H1 (cell line): Measurements from ENCODE around the gene CELF4. TPM values are rescaled to one million over a fixed set of nuclear protein-coding genes. Genes with fewer than 3 reads are reported as not detected.

ENCODE experiments used
- CTCF ChIA-PET: fragments of 300-600 bp; sonication (Branson Sonifier 250); formaldehyde crosslinking; loops from one replicate; lab custom pipeline; 2021; ENCODE audit not compliant: partially characterized antibody; lab: Charles Lee
- POLR2A ChIA-PET: fragments of 300-600 bp; sonication (Branson Sonifier 250); formaldehyde crosslinking; loops from one replicate; lab custom pipeline; 2021; ENCODE audit warnings: inconsistent platforms; ENCODE audit not compliant: partially characterized antibody; lab: Charles Lee
- DNase-seq, 2 experiments: peaks; one replicate each; pipeline versions ENCODE4 v3.0.0 to v3.0.0-alpha.2; 2010 to 2022; ENCODE audit warnings: low spot score in 2 of 2, low read depth in 1 of 2, mixed read lengths in 1 of 2
- FAIRE-seq: peaks from 2 replicates; lab custom pipeline; 2011; peaks lifted over from hg19 to GRCh38; lab: Jason Lieb, UNC
- H2AFZ ChIP-seq: 2 replicates; pipeline ENCODE4 v1.8.1; 2012; ENCODE audit warnings: low read length, inconsistent platforms
- H2AK5ac ChIP-seq: 2 replicates; pipeline ENCODE4 v1.6.1; 2013; ENCODE audit warnings: low read depth, low read length
- H2BK120ac ChIP-seq: replicated peaks from 2 replicates; pipeline ENCODE3; 2013; ENCODE audit warnings: low read depth, low read length, inconsistent platforms
- H2BK12ac ChIP-seq: 2 replicates; pipeline ENCODE4 v1.6.1; 2013; ENCODE audit warnings: low read depth, low read length
- H2BK15ac ChIP-seq: 2 replicates; pipeline ENCODE4 v1.6.1; 2013; ENCODE audit warnings: low read length
- H2BK20ac ChIP-seq: 2 replicates; pipeline ENCODE4 v1.6.1; 2013; ENCODE audit warnings: low read length
- H2BK5ac ChIP-seq: 2 replicates; pipeline ENCODE4 v1.6.1; 2013; ENCODE audit warnings: low read depth, low read length
- H3K14ac ChIP-seq: 2 replicates; pipeline ENCODE4 v1.6.1; 2013; ENCODE audit warnings: inconsistent platforms; ENCODE audit not compliant: insufficient read length
- H3K18ac ChIP-seq: 2 replicates; pipeline ENCODE4 v1.6.1; 2013; ENCODE audit warnings: low read length; ENCODE audit errors: extremely low read depth
- H3K23ac ChIP-seq: 2 replicates; pipeline ENCODE4 v1.6.1; 2013; ENCODE audit warnings: inconsistent platforms; ENCODE audit not compliant: insufficient read length
- H3K23me2 ChIP-seq: 2 replicates; pipeline ENCODE4 v1.6.1; 2013; ENCODE audit warnings: low read depth, low read length
- H3K27ac ChIP-seq: 2 replicates; pipeline ENCODE4 v1.6.1; 2011; ENCODE audit warnings: low read depth, low read length, inconsistent platforms
- H3K27me3 ChIP-seq, 4 experiments: replicated peaks in 1 of 4; 1 replicate in 1 of 4; 2 replicates in 3 of 4; pipeline versions ENCODE4 v1.6.1 to v1.8.1; 2011 to 2013; ENCODE audit warnings: low read length in 3 of 4, mild to moderate bottlenecking in 3 of 4, inconsistent platforms in 2 of 4, mixed read lengths in 2 of 4, moderate library complexity in 1 of 4; ENCODE audit not compliant: control insufficient read depth in 3 of 4, insufficient read depth in 3 of 4; ENCODE audit errors: extremely low read depth in 1 of 4
- H3K36me3 ChIP-seq, 4 experiments: 2 replicates each; pipeline versions ENCODE4 v1.6.1 to v1.8.1; 2011 to 2013; ENCODE audit warnings: mild to moderate bottlenecking in 4 of 4, low read length in 3 of 4, moderate library complexity in 2 of 4, control low read depth in 1 of 4, inconsistent platforms in 1 of 4; ENCODE audit not compliant: insufficient read depth in 4 of 4, control insufficient read depth in 2 of 4
- H3K4ac ChIP-seq: replicated peaks from 2 replicates; pipeline ENCODE3; 2013; ENCODE audit warnings: low read length, low read depth, mixed read lengths, inconsistent platforms; ENCODE audit not compliant: insufficient read length
- H3K4me1 ChIP-seq, 4 experiments: replicated peaks in 1 of 4; 1 replicate in 1 of 4; 2 replicates in 3 of 4; pipeline versions ENCODE4 v1.6.1 to v1.8.1; 2011 to 2013; ENCODE audit warnings: low read length in 3 of 4, inconsistent platforms in 2 of 4, mixed read lengths in 1 of 4; ENCODE audit not compliant: insufficient read depth in 4 of 4, control insufficient read depth in 3 of 4
- H3K4me2 ChIP-seq, 2 experiments: 2 replicates each; pipeline versions ENCODE4 v1.6.1 to v1.8.1; 2011 to 2013; ENCODE audit warnings: low read depth in 2 of 2, low read length in 2 of 2, control low read depth in 1 of 2, inconsistent platforms in 1 of 2, mild to moderate bottlenecking in 1 of 2; ENCODE audit not compliant: insufficient read depth in 1 of 2
- H3K4me3 ChIP-seq, 4 experiments: fragments of 200-600, 300-600 bp in 1 of 4; sonication (generic), shearing (Covaris generic), sonication (Bioruptor Twin) in 1 of 4; 2 replicates each; pipeline versions ENCODE4 v1.5.1 to v1.8.1; 2011 to 2016; ENCODE audit warnings: low read length in 4 of 4, low read depth in 3 of 4, control low read depth in 2 of 4, inconsistent platforms in 2 of 4, mild to moderate bottlenecking in 2 of 4, mixed read lengths in 1 of 4, moderate library complexity in 1 of 4; ENCODE audit not compliant: insufficient read depth in 2 of 4; ENCODE audit errors: extremely low read depth in 1 of 4
- H3K56ac ChIP-seq: replicated peaks from 2 replicates; pipeline ENCODE3; 2013; ENCODE audit warnings: low read depth, mild to moderate bottlenecking, mixed read lengths, low read length, inconsistent platforms; ENCODE audit not compliant: insufficient read length
- H3K79me1 ChIP-seq: 2 replicates; pipeline ENCODE4 v1.6.1; 2013; ENCODE audit warnings: low read depth, low read length, control low read depth
- H3K79me2 ChIP-seq, 2 experiments: 2 replicates each; pipeline versions ENCODE4 v1.6.1 to v1.8.1; 2012 to 2013; ENCODE audit warnings: low read length in 2 of 2, mild to moderate bottlenecking in 2 of 2, inconsistent platforms in 1 of 2; ENCODE audit not compliant: insufficient read depth in 2 of 2, control insufficient read depth in 1 of 2
- H3K9ac ChIP-seq, 4 experiments: replicated peaks in 1 of 4; 1 replicate in 1 of 4; 2 replicates in 3 of 4; pipeline versions ENCODE4 v1.6.1 to v1.8.1; 2011 to 2013; ENCODE audit warnings: low read depth in 3 of 4, low read length in 3 of 4, control low read depth in 2 of 4, mild to moderate bottlenecking in 2 of 4, moderate library complexity in 2 of 4, inconsistent platforms in 1 of 4; ENCODE audit errors: extremely low read depth in 1 of 4
- H3K9me3 ChIP-seq, 2 experiments: 2 replicates each; pipeline versions ENCODE4 v1.6.1 to v1.8.1; 2012 to 2013; ENCODE audit warnings: mild to moderate bottlenecking in 2 of 2, moderate library complexity in 2 of 2, control low read depth in 1 of 2, inconsistent platforms in 1 of 2, low read depth in 1 of 2, low read length in 1 of 2, mixed read lengths in 1 of 2; ENCODE audit not compliant: insufficient read depth in 2 of 2
- H4K20me1 ChIP-seq, 2 experiments: replicated peaks in 1 of 2; 2 replicates each; pipeline versions ENCODE3 to v1.8.1; 2011 to 2013; ENCODE audit warnings: inconsistent platforms in 2 of 2, low read length in 2 of 2, mild to moderate bottlenecking in 1 of 2; ENCODE audit not compliant: insufficient read depth in 2 of 2, control insufficient read depth in 1 of 2
- H4K5ac ChIP-seq: 2 replicates; pipeline ENCODE4 v1.6.1; 2013; ENCODE audit warnings: low read length, low read depth, mixed read lengths, inconsistent platforms; ENCODE audit not compliant: insufficient read length
- H4K8ac ChIP-seq: 2 replicates; pipeline ENCODE4 v1.8.0; 2013; ENCODE audit warnings: mild to moderate bottlenecking, moderate library complexity, low read length, inconsistent platforms; ENCODE audit not compliant: insufficient read depth; ENCODE audit errors: extremely low read depth
- H4K91ac ChIP-seq: replicated peaks from 2 replicates; pipeline ENCODE3; 2013; ENCODE audit warnings: low read length, mixed read lengths, inconsistent platforms; ENCODE audit not compliant: insufficient read length
- ASH2L ChIP-seq: fragments of 200-600, 300-600 bp; sonication (generic); IDR thresholded peaks from one replicate; pipeline ENCODE4 v1.7.1; 2017; ENCODE audit warnings: low read length
- BACH1 ChIP-seq: IDR thresholded peaks from 2 replicates; pipeline ENCODE4 v1.6.1; 2012; ENCODE audit warnings: low read length, improper control_type of control experiment
- CHD1 ChIP-seq: IDR thresholded peaks from 2 replicates; pipeline ENCODE4 v1.6.1; 2012; ENCODE audit warnings: low read depth, low read length, improper control_type of control experiment
- CTCF ChIP-seq, 3 experiments: IDR thresholded peaks; 1 replicate in 2 of 3; 2 replicates in 1 of 3; pipeline versions ENCODE4 v1.5.1 to v1.6.1; 2011; ENCODE audit warnings: low read length in 3 of 3, mild to moderate bottlenecking in 3 of 3, inconsistent platforms in 2 of 3, low read depth in 1 of 3, moderate library complexity in 1 of 3; ENCODE audit not compliant: insufficient read depth in 1 of 3; ENCODE audit errors: control extremely low read depth in 1 of 3
- E2F6 ChIP-seq: IDR thresholded peaks from 2 replicates; pipeline ENCODE4 v1.6.1; 2012; ENCODE audit warnings: inconsistent platforms
- EZH2 ChIP-seq: fragments of 200-600 bp; sonication (generic); IDR thresholded peaks from 2 replicates; pipeline ENCODE4 v1.7.1; 2012; ENCODE audit warnings: low read depth, mild to moderate bottlenecking, moderate library complexity, low read length, inconsistent platforms; ENCODE audit not compliant: severe bottlenecking
- HDAC6 ChIP-seq: IDR thresholded peaks from one replicate; pipeline ENCODE4 v1.7.1; 2012; ENCODE audit warnings: low read depth, mild to moderate bottlenecking, inconsistent platforms, low read length, moderate library complexity
- NANOG ChIP-seq: IDR thresholded peaks from 2 replicates; pipeline ENCODE4 v1.6.1; 2011; ENCODE audit warnings: low read length, low read depth, mild to moderate bottlenecking, inconsistent platforms; ENCODE audit not compliant: insufficient read depth, poor library complexity, severe bottlenecking
- SRF ChIP-seq: IDR thresholded peaks from 2 replicates; pipeline ENCODE4 v1.6.1; 2011; ENCODE audit warnings: mild to moderate bottlenecking, low read depth, low read length, moderate library complexity
- ZNF274 ChIP-seq: IDR thresholded peaks from 2 replicates; pipeline ENCODE4 v1.7.0; 2012; ENCODE audit warnings: low read length, borderline replicate concordance; ENCODE audit errors: extremely low read depth
- WGBS, 2 experiments: shearing (Covaris generic) in 1 of 2; methylation state at CpG; one replicate each; pipeline versions ENCODE4 v1.1.6 to v1.1.7; 2013 to 2015; ENCODE audit warnings: low lambda C conversion rate in 2 of 2, mixed read lengths in 2 of 2, inconsistent platforms in 1 of 2, low coverage in 1 of 2, missing lambda C conversion rate in 1 of 2; ENCODE audit not compliant: insufficient replicate concordance in 2 of 2, insufficient coverage in 1 of 2, insufficient read length in 1 of 2; ENCODE audit errors: extremely low coverage in 1 of 2, missing lambda C conversion rate in 1 of 2; 5-methylcytosine and 5-hydroxymethylcytosine counted together
- polyA plus RNA-seq, 7 experiments: library from polyadenylated mRNA; depleted of rRNA in 3 of 7; stranded (reverse) in 5 of 7; unstranded in 2 of 7; fragments of >200 nt in 5 of 7; fragments of 200-250 nt in 2 of 7; gene quantifications; 1 replicate in 5 of 7; 2 replicates in 1 of 7; 4 replicates in 1 of 7; pipeline versions ENCODE4 v1.2.1 to v1.2.3, GENCODE V29; 2011 to 2013; ENCODE audit warnings: missing spikeins in 2 of 7, mixed read lengths in 2 of 7
- total RNA-seq: library from RNA; stranded (reverse); fragmentation: NEBNext Ultra II Directional; extraction: Animal tissue kit (Norgen Biotek cat#: 25700); gene quantifications from 2 replicates; pipeline ENCODE4 v1.2.1, GENCODE V29; 2021

Gene CELF4
- total and polyA plus RNA-seq, 2 of the 8 experiments (the other 6 are each of a cell fraction or from before 2014, with no cell fraction given), result 1.6 to 3.4 TPM

- no peak overlapping the region for H3K18ac ChIP-seq
- H2AK5ac ChIP-seq, result no peak overlapping the region
- no peak overlapping the region for H2BK12ac ChIP-seq
- H3K4me1 ChIP-seq, result peaks cover 0 to 12% (median 3%) of the 10 kb centered on the region in 4 experiments; a peak in 4 of 7 replicates
- peaks cover 37 to 72% (median 66%) of the 10 kb centered on the region in 4 experiments for H3K27me3 ChIP-seq
- H3K9me3 ChIP-seq, result no peaks in the 10 kb centered on the region
- CTCF ChIA-PET, result interaction anchor here (0.6 to 2.0 kb wide), 3 partner anchors 12 to 624 kb away, joined by 3 to 7 read pairs (median 5); no protein-coding TSS in a partner anchor
- H4K5ac ChIP-seq, result no peak overlapping the region
- H3K79me1 ChIP-seq, result no peaks in the 10 kb centered on the region
- no peak overlapping the region for H3K56ac ChIP-seq
- peak overlapping the region; percentile 84 to 87 (median 86) for H3K4me3 ChIP-seq
- H3K4ac ChIP-seq, result no peak overlapping the region
- 0 out of 2 replicates have a peak overlapping the region, but pooled peaks have one; percentile 98 for H2AFZ ChIP-seq
- H4K20me1 ChIP-seq, result peaks cover 4 to 5% of the 10 kb centered on the region in 2 experiments
- no peak overlapping the region for H4K8ac ChIP-seq
- peaks cover 15% of the 10 kb centered on the region for H3K23me2 ChIP-seq
- no peak overlapping the region for H3K23ac ChIP-seq
- no peak overlapping the region for H2BK120ac ChIP-seq
- H4K91ac ChIP-seq, result no peak overlapping the region
- POLR2A ChIA-PET, result interaction anchor here (0.6 to 2.3 kb wide), 8 partner anchors 11 to 1366 kb away, joined by 3 to 21 read pairs (median 4); no protein-coding TSS in a partner anchor
- H2BK5ac ChIP-seq, result no peak overlapping the region
- H3K4me2 ChIP-seq, result peak overlapping the region; percentile 99 to 100
- H3K14ac ChIP-seq, result no peak overlapping the region
- 6% methylated on average over 3 of the region's 49 CpGs; no CpG with 5 or more reads in 1 of the 2 experiments for WGBS, 2 experiments
- peaks cover 0 to 4% (median 0%) of the 10 kb centered on the region in 4 experiments; a peak in 1 of 8 replicates for H3K36me3 ChIP-seq
- no peak overlapping the region for H3K9ac ChIP-seq
- FAIRE-seq (no peak), DNase-seq (peak in 1 of 2 experiments; percentile 83)
- no peak overlapping the region for H2BK20ac ChIP-seq
- H3K27ac ChIP-seq, result no peak overlapping the region
- H3K79me2 ChIP-seq, result no peaks in the 10 kb centered on the region
- H2BK15ac ChIP-seq, result no peak overlapping the region
- TF ChIP-seq ZNF274, result no peak
- no peak for TF ChIP-seq EZH2
- TF ChIP-seq CTCF (IDR thresholded peaks at IDR 0.05; ENCODE audit: control extremely low read depth in 1 of 3, insufficient read depth in 1 of 3, low read depth in 1 of 3, low read length in 3 of 3), result no peak
- TF ChIP-seq NANOG, result no peak
- TF ChIP-seq HDAC6, result no peak
- no peak for TF ChIP-seq SRF
- no peak for TF ChIP-seq BACH1
- no peak for TF ChIP-seq CHD1
- TF ChIP-seq E2F6, result no peak
- no peak for TF ChIP-seq ASH2L
These were observed 430 bp upstream of the CELF4 start for GRCh38 chr18:37565977-37566478.
